Small intestine (tissue), 7 donors: ENCODE results near the gene CYP3A5. TPM values are rescaled to one million over a fixed set of nuclear protein-coding genes. Genes with fewer than 3 reads are reported as not detected.

Source experiments
- DNase-seq, 2 donors: peaks; one replicate each; pipeline versions ENCODE4 v3.0.0 to v3.0.0-alpha.2; 2013
- FAIRE-seq: peaks from 2 replicates; lab custom pipeline; 2012; peaks lifted over from hg19 to GRCh38; lab: Jason Lieb, UNC
- H3K27ac ChIP-seq, 3 donors: one replicate each; pipeline ENCODE4 v1.5.1; 2013; ENCODE audit warnings: low read length in 2 of 3, mild to moderate bottlenecking in 2 of 3, control low read depth in 1 of 3, inconsistent platforms in 1 of 3, low read depth in 1 of 3, moderate library complexity in 1 of 3
- H3K27me3 ChIP-seq, 3 donors: one replicate each; pipeline ENCODE4 v1.6.1; 2013; ENCODE audit warnings: low read length in 3 of 3, inconsistent platforms in 1 of 3; ENCODE audit not compliant: control insufficient read depth in 3 of 3, insufficient read depth in 3 of 3
- H3K36me3 ChIP-seq, 3 donors: one replicate each; pipeline ENCODE4 v1.6.1; 2013; ENCODE audit warnings: low read length in 3 of 3, inconsistent platforms in 1 of 3, low read depth in 1 of 3, mild to moderate bottlenecking in 1 of 3, moderate library complexity in 1 of 3; ENCODE audit not compliant: control insufficient read depth in 3 of 3, insufficient read depth in 2 of 3
- H3K4me1 ChIP-seq, 3 donors: one replicate each; pipeline ENCODE4 v1.6.1; 2013; ENCODE audit warnings: low read length in 2 of 3, inconsistent platforms in 1 of 3, low read depth in 1 of 3, mild to moderate bottlenecking in 1 of 3, moderate library complexity in 1 of 3; ENCODE audit not compliant: control insufficient read depth in 3 of 3, insufficient read depth in 2 of 3
- H3K4me3 ChIP-seq, 3 donors: one replicate each; pipeline ENCODE4 v1.5.1; 2013; ENCODE audit warnings: low read length in 3 of 3, control low read depth in 1 of 3, inconsistent platforms in 1 of 3, low read depth in 1 of 3, mild to moderate bottlenecking in 1 of 3, moderate library complexity in 1 of 3
- H3K9me3 ChIP-seq, 2 donors: one replicate each; pipeline ENCODE4 v1.6.1; 2013; ENCODE audit warnings: low read depth in 1 of 2, low read length in 1 of 2; ENCODE audit not compliant: control insufficient read depth in 2 of 2, insufficient read depth in 1 of 2
- WGBS, 3 donors: extraction: QIAGEN DNeasy Blood & Tissue Kit; methylation state at CpG; one replicate each; pipeline ENCODE4 v1.1.7; 2013; 5-methylcytosine and 5-hydroxymethylcytosine counted together
- polyA plus RNA-seq, 4 donors: library from polyadenylated mRNA; stranded (reverse) in 3 of 4; unstranded in 1 of 4; fragments of 200-250 nt in 3 of 4; fragments of 120-200 nt in 1 of 4; gene quantifications; one replicate each; pipeline versions ENCODE4 v1.2.1 to v1.2.3, GENCODE V29; 2013
- donor health status: healthy with polysubstance abuse.
- donor health status: control.
- donor health status: control.
- donor health status: Bipolar disorder and iron deficiency.
- donor health status: healthy.

Gene CYP3A5
- polyA plus RNA-seq, 4 donors = 63.7 to 1,093 (median 419) TPM

GRCh38 chr7:99623091-99623693 lies 56.6 kb downstream of the CYP3A5 start:
- H3K27ac ChIP-seq = no peak overlapping the region
- H3K9me3 ChIP-seq = no peaks in the 10 kb centered on the region
- H3K27me3 ChIP-seq = no peaks in the 10 kb centered on the region
- peaks cover 16 to 73% (median 16%) of the 10 kb centered on the region in 3 donors for H3K36me3 ChIP-seq
- H3K4me1 ChIP-seq = peaks cover 0 to 2% (median 0%) of the 10 kb centered on the region in 3 donors
- WGBS, 3 donors = 80 to 83% (median 81%) methylated on average over 7 of the region's 7 CpGs
- H3K4me3 ChIP-seq = no peak overlapping the region
- DNase-seq = no peak
- FAIRE-seq = no peak

- FAIRE-seq (no peak), DNase-seq (no peak)
- 88 to 95% (median 93%) methylated on average over 10 of the region's 10 CpGs for WGBS, 3 donors
- Histone ChIP-seq H3K4me1 (peaks cover 0 to 5% (median 4%) of the 10 kb centered on the region in 3 donors), H3K36me3 (peaks cover 12 to 71% (median 14%) of the 10 kb centered on the region in 3 donors), H3K9me3 (no peaks in the 10 kb centered on the region), H3K4me3 (no peak overlapping the region), H3K27me3 (no peaks in the 10 kb centered on the region), H3K27ac (no peak overlapping the region)
Measured at GRCh38 chr7:99622596-99622995, 57.2 kb downstream of the CYP3A5 start.

- WGBS, 3 donors = 80 to 89% (median 83%) methylated on average over 5 of the region's 5 CpGs
- Histone ChIP-seq H3K27me3 (no peaks in the 10 kb centered on the region), H3K36me3 (peaks cover 11 to 69% (median 12%) of the 10 kb centered on the region in 3 donors), H3K27ac (no peak overlapping the region), H3K4me3 (no peak overlapping the region), H3K9me3 (no peaks in the 10 kb centered on the region), H3K4me1 (peaks cover 0 to 8% (median 6%) of the 10 kb centered on the region in 3 donors)
- DNase-seq (no peak), FAIRE-seq (no peak)
Measured at GRCh38 chr7:99621271-99621670, 58.5 kb downstream of the CYP3A5 start.

- DNase-seq = no peak
- Histone ChIP-seq H3K4me1 (peaks cover 0 to 8% (median 6%) of the 10 kb centered on the region in 3 donors), H3K4me3 (no peak overlapping the region), H3K9me3 (no peaks in the 10 kb centered on the region), H3K27ac (no peak overlapping the region), H3K27me3 (no peaks in the 10 kb centered on the region), H3K36me3 (peaks cover 7 to 53% (median 9%) of the 10 kb centered on the region in 3 donors)
- WGBS, 3 donors = 94 to 99% (median 98%) methylated on average over 15 to 18 of the region's 18 CpGs
- no peak for FAIRE-seq
Measured at GRCh38 chr7:99619571-99620130, 60.1 kb downstream of the CYP3A5 start.

GRCh38 chr7:99618726-99619125 lies 61.1 kb downstream of the CYP3A5 start:
- no peaks in the 10 kb centered on the region for H3K9me3 ChIP-seq
- FAIRE-seq (no peak), DNase-seq (no peak)
- H3K36me3 ChIP-seq = peaks cover 7 to 44% (median 9%) of the 10 kb centered on the region in 3 donors
- H3K4me1 ChIP-seq = peaks cover 0 to 8% (median 6%) of the 10 kb centered on the region in 3 donors
- H3K27me3 ChIP-seq = no peaks in the 10 kb centered on the region
- 92 to 97% (median 94%) methylated on average over 3 of the region's 3 CpGs for WGBS, 3 donors
- H3K4me3 ChIP-seq = no peak overlapping the region
- H3K27ac ChIP-seq = no peak overlapping the region

- Histone ChIP-seq H3K4me1 (peaks cover 0 to 8% (median 4%) of the 10 kb centered on the region in 3 donors), H3K9me3 (no peaks in the 10 kb centered on the region), H3K27ac (peak overlapping the region; percentile 72 to 84 (median 73)), H3K36me3 (peaks cover 7 to 30% (median 9%) of the 10 kb centered on the region in 3 donors), H3K27me3 (no peaks in the 10 kb centered on the region), H3K4me3 (peak overlapping the region; percentile 69 to 92 (median 91))
- WGBS, 3 donors = 8 to 14% (median 14%) methylated on average over 22 of the region's 22 CpGs
- no peak for DNase-seq
- no peak for FAIRE-seq
Measured at GRCh38 chr7:99617192-99617781, 62.5 kb downstream of the CYP3A5 start.

- DNase-seq (peak; percentile 92 to 97), FAIRE-seq (no peak)
- WGBS, 3 donors = 0 to 1% (median 0%) methylated on average over 49 to 60 of the region's 60 CpGs
- Histone ChIP-seq H3K36me3 (peaks cover 7 to 24% (median 9%) of the 10 kb centered on the region in 3 donors), H3K9me3 (no peaks in the 10 kb centered on the region), H3K4me3 (peak within 1 kb of the TSS; percentile 69 to 92 (median 91)), H3K27me3 (no peaks in the 10 kb centered on the region), H3K4me1 (peaks cover 0 to 8% (median 4%) of the 10 kb centered on the region in 3 donors), H3K27ac (peak within 1 kb of the TSS; percentile 72 to 84 (median 73))
Measured at GRCh38 chr7:99616359-99617191, 63.2 kb downstream of the CYP3A5 start, which contains the start of gene ZSCAN25. TSS of gene ZSCAN25 (plus strand) at chr7:99616946. CDS start at chr7:99619607, 2,661 bp downstream.

- peak overlapping the region; percentile 58 to 91 (median 69) for H3K4me3 ChIP-seq
Measured at GRCh38 chr7:99615989-99616358, 63.8 kb downstream of the CYP3A5 start.

More at GRCh38 chr7:99615989-99616358, 63.8 kb downstream of the CYP3A5 start:
- DNase-seq = no peak
- 86 to 97% (median 90%) methylated on average over 5 of the region's 5 CpGs for WGBS, 3 donors
- H3K27ac ChIP-seq = peak overlapping the region in 2 of 3 donors; percentile 72 to 84
- no peak for FAIRE-seq
- peaks cover 7 to 19% (median 9%) of the 10 kb centered on the region in 3 donors for H3K36me3 ChIP-seq
- H3K4me1 ChIP-seq = peaks cover 0 to 8% (median 4%) of the 10 kb centered on the region in 3 donors
- H3K27me3 ChIP-seq = no peaks in the 10 kb centered on the region
- no peaks in the 10 kb centered on the region for H3K9me3 ChIP-seq
